SK-MEL-5 (cell line): ENCODE results near the gene CABCOCO1. TPM values are rescaled to one million over a fixed set of nuclear protein-coding genes. Genes with fewer than 3 reads are reported as not detected.

ENCODE experiments used
- DNase-seq: peaks from one replicate; pipeline ENCODE4 v3.0.0-alpha.2; 2016; ENCODE audit warnings: low read depth, low spot score
- in situ Hi-C: cut with HindIII; loops from 2 replicates; pipeline ENCODE4 v1.10.0; 2016; ENCODE audit warnings: low sequenced_read_pairs, high pct_unique_total_duplicates, low pct_unique_long_range_greater_than_20kb
- total RNA-seq: library from RNA; depleted of rRNA; stranded (reverse); fragments of >200 nt; shearing (Covaris generic); gene quantifications from 2 replicates; pipeline ENCODE4 v1.2.3, GENCODE V29; 2014

CABCOCO1 gene
- total RNA-seq, 1 experiment from 2014 or later = 0.40 TPM

GRCh38 chr10:61761825-61762217 lies 99.1 kb downstream of the CABCOCO1 start:
- peak; percentile 56 for DNase-seq
- in situ Hi-C loops = no loop called here

GRCh38 chr10:61763778-61764177 lies 101.0 kb downstream of the CABCOCO1 start:
- DNase-seq = no peak
- in situ Hi-C loops = no loop called here

GRCh38 chr10:61764486-61764885 lies 101.8 kb downstream of the CABCOCO1 start:
- no peak for DNase-seq
- in situ Hi-C loops = no loop called here

GRCh38 chr10:61765176-61766087 lies 102.7 kb downstream of the CABCOCO1 start:
- in situ Hi-C loops = no loop called here

GRCh38 chr10:61766927-61767326 lies 104.2 kb downstream of the CABCOCO1 start:
- in situ Hi-C loops = no loop called here

More at GRCh38 chr10:61765176-61766087, 102.7 kb downstream of the CABCOCO1 start:
- DNase-seq = no peak

GRCh38 chr10:61774031-61774430 lies 111.3 kb downstream of the CABCOCO1 start:
- in situ Hi-C loops = no loop called here
- DNase-seq = no peak

More at GRCh38 chr10:61766927-61767326, 104.2 kb downstream of the CABCOCO1 start:
- no peak for DNase-seq

- in situ Hi-C loops = no loop called here
These were observed 112.4 kb downstream of the CABCOCO1 start for GRCh38 chr10:61775111-61775510.

GRCh38 chr10:61776615-61777266 lies 114.0 kb downstream of the CABCOCO1 start:
- no peak for DNase-seq
- in situ Hi-C loops = no loop called here

More at GRCh38 chr10:61775111-61775510, 112.4 kb downstream of the CABCOCO1 start:
- DNase-seq = no peak

GRCh38 chr10:61778137-61778536 lies 115.4 kb downstream of the CABCOCO1 start:
- in situ Hi-C loops = no loop called here
- DNase-seq = no peak

GRCh38 chr10:61779276-61779675 lies 116.5 kb downstream of the CABCOCO1 start:
- in situ Hi-C loops = no loop called here
- DNase-seq = no peak

GRCh38 chr10:61779950-61780659 lies 117.4 kb downstream of the CABCOCO1 start:
- DNase-seq = no peak
- in situ Hi-C loops = no loop called here

GRCh38 chr10:61780732-61781131 lies 118.0 kb downstream of the CABCOCO1 start:
- in situ Hi-C loops = no loop called here
- DNase-seq = no peak

GRCh38 chr10:61781969-61782403 lies 119.3 kb downstream of the CABCOCO1 start:
- no peak for DNase-seq
- in situ Hi-C loops = no loop called here

GRCh38 chr10:61784354-61785133 lies 121.8 kb downstream of the CABCOCO1 start:
- DNase-seq = no peak
- in situ Hi-C loops = no loop called here

GRCh38 chr10:61785473-61786105 lies 122.9 kb downstream of the CABCOCO1 start:
- in situ Hi-C loops = no loop called here
- DNase-seq = no peak

GRCh38 chr10:61786728-61787127 lies 124.0 kb downstream of the CABCOCO1 start:
- peak; percentile 35 for DNase-seq
- in situ Hi-C loops = no loop called here

- no peak for DNase-seq
- in situ Hi-C loops = no loop called here
These were observed 124.4 kb downstream of the CABCOCO1 start for GRCh38 chr10:61787170-61787569.
